SIG-M5 treated with dmso at 0.1 percent for 504 hours (cell line): ENCODE measurements around the gene AQP4.

ENCODE experiments used
- DNase-seq: peaks from one replicate; lab custom pipeline; 2025; ENCODE audit not compliant: unreplicated experiment; lab: John Stamatoyannopoulos, UW

AQP4 gene

GRCh38 chr18:26865557-26865956 lies at the start of gene AQP4:
AQP4 (minus strand) TSS chr18:26865707; CDS start chr18:26865689, 18 bp downstream.
- DNase-seq = no peak

- no peak for DNase-seq
These were observed 46.3 kb upstream of the AQP4 start for GRCh38 chr18:26911840-26912239.

GRCh38 chr18:26909599-26910290 lies 44.2 kb upstream of the AQP4 start:
- DNase-seq = no peak

GRCh38 chr18:26908906-26909305 lies 43.4 kb upstream of the AQP4 start:
- no peak for DNase-seq

- DNase-seq = no peak
These were observed 36.8 kb upstream of the AQP4 start for GRCh38 chr18:26902291-26902690.

GRCh38 chr18:26901020-26901419 lies 35.5 kb upstream of the AQP4 start:
- no peak for DNase-seq

- no peak for DNase-seq
These were observed 28.9 kb upstream of the AQP4 start for GRCh38 chr18:26894426-26894825.

- no peak for DNase-seq
These were observed 28.5 kb upstream of the AQP4 start for GRCh38 chr18:26893996-26894395.

- DNase-seq = no peak
These were observed 22.8 kb upstream of the AQP4 start for GRCh38 chr18:26888259-26888658.

- no peak for DNase-seq
These were observed 9.6 kb upstream of the AQP4 start for GRCh38 chr18:26875040-26875654.

GRCh38 chr18:26874283-26874682 lies 8.8 kb upstream of the AQP4 start:
- no peak for DNase-seq

GRCh38 chr18:26869640-26870039 lies 4.1 kb upstream of the AQP4 start:
- DNase-seq = no peak

GRCh38 chr18:26868968-26869586 lies 3.6 kb upstream of the AQP4 start:
- no peak for DNase-seq

- no peak for DNase-seq
These were observed 2.0 kb upstream of the AQP4 start for GRCh38 chr18:26867471-26867870.

GRCh38 chr18:26864658-26865057 lies 849 bp downstream of the AQP4 start:
- DNase-seq = no peak

- DNase-seq = no peak
These were observed 1.5 kb downstream of the AQP4 start for GRCh38 chr18:26863921-26864497.

GRCh38 chr18:26863122-26863879 lies 2.2 kb downstream of the AQP4 start:
- no peak for DNase-seq

- no peak for DNase-seq
These were observed 3.4 kb downstream of the AQP4 start for GRCh38 chr18:26862084-26862483.

- no peak for DNase-seq
These were observed 11.1 kb downstream of the AQP4 start for GRCh38 chr18:26854292-26854881.

- no peak for DNase-seq
These were observed 12.1 kb downstream of the AQP4 start for GRCh38 chr18:26853401-26853800.

- DNase-seq = no peak
These were observed 21.7 kb downstream of the AQP4 start for GRCh38 chr18:26843760-26844159.
